Adrenal gland (tissue), 5 donors: Measurements from ENCODE around the gene SBDS.

Source experiments
- POLR2A ChIP-seq, 2 donors: fragments of 450-650 bp; IDR thresholded peaks; one replicate each; pipeline ENCODE4 v1.6.1; 2017; ENCODE audit warnings: antibody characterized with exemption in 2 of 2, mild to moderate bottlenecking in 2 of 2, moderate library complexity in 1 of 2
- TF ChIP-seq, protein P1 (sequence below), 6 experiments: fragments of 450-650 bp in 4 of 6; fragments of 200-600 bp in 2 of 6; sonication (generic) in 1 of 6; IDR thresholded peaks; 1 replicate in 5 of 6; 2 replicates in 1 of 6; pipeline versions ENCODE4 v1.5.1 to v1.8.0; 2016 to 2021; ENCODE audit warnings: antibody characterized with exemption in 6 of 6, mild to moderate bottlenecking in 2 of 6, moderate library complexity in 1 of 6
- donor health status: DM: no; HTN: no; CAD: no.

DNA sequence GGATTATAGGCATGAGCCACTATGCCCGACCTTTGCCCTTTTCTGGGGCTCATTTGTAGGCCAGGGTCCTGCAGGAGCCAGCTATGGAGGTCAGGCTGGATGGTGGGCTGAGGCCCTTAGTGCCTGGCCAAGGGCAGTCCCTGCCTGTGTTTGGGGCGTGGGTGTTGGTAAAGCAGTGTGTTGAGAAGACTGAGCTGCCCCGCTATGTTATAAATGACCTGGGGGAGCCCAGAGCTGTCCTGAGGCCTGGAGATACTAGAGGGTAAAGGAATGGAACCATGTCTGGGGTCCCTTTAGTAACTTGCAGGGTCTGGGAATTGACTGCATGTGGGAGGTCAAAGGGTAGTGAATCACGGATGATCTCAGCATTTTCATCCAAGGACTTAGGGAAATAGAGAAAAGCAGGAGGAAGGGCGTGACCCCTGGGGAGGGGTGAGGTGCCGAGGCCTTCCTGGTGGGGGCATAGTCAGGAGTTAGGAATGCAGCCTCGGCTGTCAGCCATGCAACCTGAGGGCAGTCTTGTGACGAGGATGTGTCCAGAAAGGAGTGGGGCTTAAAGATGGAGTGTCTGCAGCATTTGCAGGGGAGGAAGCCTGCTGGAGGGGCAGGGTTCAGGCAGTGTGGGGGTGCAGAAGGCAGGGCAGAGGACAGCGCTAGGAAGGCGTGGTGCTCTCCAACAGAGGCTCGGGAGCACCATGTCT is 42.9 kb downstream of the SBDS start:
- TF ChIP-seq POLR2A (IDR thresholded peaks at IDR 0.05), result no peak
- TF ChIP-seq, protein P1, sequence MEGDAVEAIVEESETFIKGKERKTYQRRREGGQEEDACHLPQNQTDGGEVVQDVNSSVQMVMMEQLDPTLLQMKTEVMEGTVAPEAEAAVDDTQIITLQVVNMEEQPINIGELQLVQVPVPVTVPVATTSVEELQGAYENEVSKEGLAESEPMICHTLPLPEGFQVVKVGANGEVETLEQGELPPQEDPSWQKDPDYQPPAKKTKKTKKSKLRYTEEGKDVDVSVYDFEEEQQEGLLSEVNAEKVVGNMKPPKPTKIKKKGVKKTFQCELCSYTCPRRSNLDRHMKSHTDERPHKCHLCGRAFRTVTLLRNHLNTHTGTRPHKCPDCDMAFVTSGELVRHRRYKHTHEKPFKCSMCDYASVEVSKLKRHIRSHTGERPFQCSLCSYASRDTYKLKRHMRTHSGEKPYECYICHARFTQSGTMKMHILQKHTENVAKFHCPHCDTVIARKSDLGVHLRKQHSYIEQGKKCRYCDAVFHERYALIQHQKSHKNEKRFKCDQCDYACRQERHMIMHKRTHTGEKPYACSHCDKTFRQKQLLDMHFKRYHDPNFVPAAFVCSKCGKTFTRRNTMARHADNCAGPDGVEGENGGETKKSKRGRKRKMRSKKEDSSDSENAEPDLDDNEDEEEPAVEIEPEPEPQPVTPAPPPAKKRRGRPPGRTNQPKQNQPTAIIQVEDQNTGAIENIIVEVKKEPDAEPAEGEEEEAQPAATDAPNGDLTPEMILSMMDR (IDR thresholded peaks at IDR 0.05), result no peak
